CD4-positive, alpha-beta T cell treated with Interleukin-17A for 4 hours (primary cell): Measurements from ENCODE around the gene SNRPD3.
"Not testable (repeated sequence)": the region's sequence is repeated elsewhere in the genome, so short reads cannot be mapped to it uniquely, and the experiment has no call there.

Experiments used
- DNase-seq: peaks from one replicate; pipeline ENCODE4 v3.0.0-alpha.2; 2020; ENCODE audit warnings: mixed read lengths

The SNRPD3 gene

GRCh38 chr22:24535348-24535747 lies 20.5 kb upstream of the SNRPD3 start:
- DNase-seq: no peak

- DNase-seq: no peak
Observed at GRCh38 chr22:24536089-24536488, 19.7 kb upstream of the SNRPD3 start.

- DNase-seq: no peak
Observed at GRCh38 chr22:24540470-24540869, 15.3 kb upstream of the SNRPD3 start.

- no peak for DNase-seq
Observed at GRCh38 chr22:24541681-24542515, 13.9 kb upstream of the SNRPD3 start.

GRCh38 chr22:24542641-24543040 lies 13.2 kb upstream of the SNRPD3 start:
- DNase-seq: no peak

- DNase-seq: no peak
Observed at GRCh38 chr22:24543185-24543601, 12.6 kb upstream of the SNRPD3 start.

- no peak for DNase-seq
Observed at GRCh38 chr22:24543679-24544243, 12.0 kb upstream of the SNRPD3 start.

GRCh38 chr22:24548812-24549211 lies 7.0 kb upstream of the SNRPD3 start:
- no peak for DNase-seq

GRCh38 chr22:24550028-24550901 lies 5.5 kb upstream of the SNRPD3 start:
- DNase-seq: no peak

- DNase-seq: no peak
Observed at GRCh38 chr22:24550902-24551435, 4.8 kb upstream of the SNRPD3 start.

- DNase-seq: not testable (repeated sequence)
Observed at GRCh38 chr22:24552503-24553286, 3.1 kb upstream of the SNRPD3 start.

- no peak for DNase-seq
Observed at GRCh38 chr22:24553597-24554312, 2.0 kb upstream of the SNRPD3 start.

GRCh38 chr22:24554313-24555164 lies 1.3 kb upstream of the SNRPD3 start, which contains the start of gene GUCD1:
Gene GUCD1 (minus strand): TSS chr22:24555138. CDS start chr22:24554991, 147 bp downstream.
- DNase-seq: peak; percentile 21

GRCh38 chr22:24559471-24559870 lies 3.7 kb downstream of the SNRPD3 start:
- no peak for DNase-seq

- DNase-seq: no peak
Observed at GRCh38 chr22:24563246-24563645, 7.4 kb downstream of the SNRPD3 start.

- DNase-seq: no peak
Observed at GRCh38 chr22:24564376-24565058, 8.7 kb downstream of the SNRPD3 start.

GRCh38 chr22:24565077-24565476 lies 9.3 kb downstream of the SNRPD3 start:
- DNase-seq: no peak

GRCh38 chr22:24566899-24567511 lies 11.2 kb downstream of the SNRPD3 start:
- no peak for DNase-seq

- DNase-seq: no peak
Observed at GRCh38 chr22:24567668-24568067, 11.9 kb downstream of the SNRPD3 start.
